ENCODE results near the gene GSTM1.
"Not testable (repeated sequence)": the region's sequence is repeated elsewhere in the genome, so short reads cannot be mapped to it uniquely, and the experiment has no call there.

The GSTM1 gene

GRCh38 chr1:109659145-109659544 lies 28.5 kb upstream of the GSTM1 start:
- no peak for DNase-seq (ENCODE audit: low read depth in 2 of 2)
- no peak overlapping the region for H3K4me3 ChIP-seq (replicated peaks in 1 of 2; ENCODE audit: low read depth in 2 of 2, low read length in 2 of 2)
- no peak for TF ChIP-seq CTCF (IDR thresholded peaks at IDR 0.05; ENCODE audit: low read depth, low read length)

DNA sequence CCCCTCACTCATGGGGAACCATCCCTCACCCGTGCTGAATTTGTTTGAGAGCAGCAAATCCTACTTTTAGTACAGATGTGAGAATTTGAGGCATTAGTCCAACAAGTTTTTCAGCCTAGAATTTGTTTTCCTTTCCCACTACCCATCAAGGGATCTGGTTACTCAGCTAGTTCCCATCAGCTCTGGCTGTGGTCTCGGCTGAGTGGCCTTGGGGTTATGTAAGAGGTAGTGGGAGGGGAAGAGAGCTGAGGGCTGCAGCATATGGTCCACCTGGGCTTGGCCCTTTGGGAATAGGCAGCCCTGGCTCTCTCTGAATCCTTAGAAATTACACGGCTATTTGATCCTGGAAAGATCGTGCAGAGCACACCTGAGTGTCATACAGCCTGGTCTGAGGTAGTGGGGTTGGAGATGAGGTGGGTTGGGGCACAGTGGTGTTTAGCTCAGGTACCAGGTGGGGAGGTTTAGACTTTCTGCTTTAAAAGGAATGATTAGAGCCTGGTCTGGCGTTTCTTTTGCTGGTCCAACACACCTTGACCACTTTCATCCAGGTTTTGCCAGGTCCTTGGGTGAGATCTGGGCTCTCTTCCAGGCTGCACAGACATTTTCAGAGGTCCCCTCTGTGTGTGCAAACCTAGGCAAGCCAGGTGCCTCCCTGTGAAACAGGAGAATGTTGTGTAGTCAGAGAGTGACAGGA lies 27.5 kb upstream of the GSTM1 start:
- no peak for TF ChIP-seq CTCF (IDR thresholded peaks at IDR 0.05; ENCODE audit: low read depth, low read length)
- H3K4me3 ChIP-seq (replicated peaks in 1 of 2; ENCODE audit: low read depth in 2 of 2, low read length in 2 of 2): no peak overlapping the region
- no peak for DNase-seq (ENCODE audit: low read depth in 2 of 2)

- H3K4me3 ChIP-seq (replicated peaks in 1 of 2; ENCODE audit: low read depth in 2 of 2, low read length in 2 of 2); DNase-seq (ENCODE audit: low read depth in 2 of 2): not testable (repeated sequence)
Measured at GRCh38 chr1:109660691-109661026, 27.0 kb upstream of the GSTM1 start.

DNA sequence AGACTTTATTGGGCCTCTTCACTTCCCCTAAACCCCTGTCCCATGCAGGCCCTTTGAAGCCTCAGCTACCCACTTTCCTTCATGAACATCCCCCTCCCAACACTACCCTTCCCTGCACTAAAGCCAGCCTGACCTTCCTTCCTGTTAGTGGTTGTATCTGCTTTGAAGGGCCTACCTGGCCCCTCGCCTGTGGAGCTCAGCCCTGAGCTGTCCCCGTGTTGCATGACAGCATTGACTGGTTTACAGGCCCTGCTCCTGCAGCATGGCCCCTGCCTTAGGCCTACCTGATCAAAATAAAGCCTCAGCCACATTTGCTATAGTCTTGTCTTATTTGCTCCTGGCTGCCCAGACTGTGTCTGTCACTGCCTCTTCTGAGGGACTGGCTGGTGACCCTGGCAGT lies 26.2 kb upstream of the GSTM1 start:
- no peak for TF ChIP-seq CTCF (IDR thresholded peaks at IDR 0.05; ENCODE audit: low read depth, low read length)
- no peak for DNase-seq (ENCODE audit: low read depth in 2 of 2)
- no peak overlapping the region for H3K4me3 ChIP-seq (replicated peaks in 1 of 2; ENCODE audit: low read depth in 2 of 2, low read length in 2 of 2)

DNA sequence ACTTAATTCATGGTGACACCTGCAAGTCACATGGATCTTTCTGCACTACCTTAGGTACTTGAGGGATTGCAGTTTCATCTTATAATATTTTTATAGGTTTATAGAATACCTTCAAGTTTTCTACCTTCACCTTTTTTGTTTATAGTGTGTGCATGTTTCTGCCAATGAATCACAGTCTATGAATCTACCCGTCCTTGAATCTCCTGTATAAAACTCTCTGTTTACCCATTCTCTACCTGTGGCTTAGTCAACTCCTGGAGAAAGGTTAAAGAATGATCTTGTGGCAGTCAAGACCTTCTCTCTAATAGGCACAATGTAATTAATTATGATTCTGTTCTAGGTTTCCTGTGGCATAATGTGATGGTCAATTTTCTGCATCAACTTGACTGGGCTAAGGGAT lies 22.9 kb upstream of the GSTM1 start:
- no peak for DNase-seq (ENCODE audit: low read depth in 2 of 2)
- no peak for TF ChIP-seq CTCF (IDR thresholded peaks at IDR 0.05; ENCODE audit: low read depth, low read length)
- no peak overlapping the region for H3K4me3 ChIP-seq (replicated peaks in 1 of 2; ENCODE audit: low read depth in 2 of 2, low read length in 2 of 2)

DNA sequence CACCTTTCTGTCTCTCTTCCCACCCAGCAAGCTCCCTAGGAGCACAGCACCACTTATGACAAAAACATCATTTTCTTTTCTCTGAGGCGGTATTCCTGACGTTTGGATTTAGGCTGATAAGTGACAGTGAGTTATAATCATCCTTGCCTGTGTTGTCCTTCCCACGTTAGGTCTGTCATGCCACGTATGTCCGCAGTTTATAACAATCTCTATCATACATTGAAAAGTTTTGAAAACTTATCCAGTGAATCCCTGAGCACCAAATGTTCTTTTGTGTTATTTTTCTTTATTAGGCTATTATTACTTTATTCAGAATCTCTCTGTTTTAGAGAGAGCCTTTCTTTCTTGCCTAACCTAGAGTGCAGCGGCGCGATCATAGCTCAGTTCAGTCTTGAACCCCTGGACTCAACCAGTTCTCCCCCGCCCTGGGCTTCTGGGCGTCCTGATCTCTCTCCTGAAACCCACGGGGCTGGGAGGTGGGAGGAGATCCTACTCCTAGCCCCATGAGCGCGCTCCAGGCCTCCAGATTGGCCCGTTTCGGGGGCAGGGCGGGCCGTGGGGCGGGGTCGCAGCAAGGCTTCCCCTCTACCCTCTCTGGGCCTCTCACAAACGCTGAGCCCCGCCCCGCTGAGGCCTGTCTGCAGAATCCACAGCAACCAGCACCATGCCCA lies 20.0 kb upstream of the GSTM1 start, which contains the start of gene GSTM2:
Gene GSTM2 (plus strand): TSS at position 606 of the 671 bp plus-strand sequence. CDS start 59 bp downstream, at position 665.
- H3K4me3 ChIP-seq (replicated peaks in 1 of 2; ENCODE audit: low read depth in 2 of 2, low read length in 2 of 2): peak within 1 kb of the TSS; percentile 56 to 57
- no peak for TF ChIP-seq CTCF (IDR thresholded peaks at IDR 0.05; ENCODE audit: low read depth, low read length)
- DNase-seq (ENCODE audit: low read depth in 2 of 2): peak; percentile 77 to 92

DNA sequence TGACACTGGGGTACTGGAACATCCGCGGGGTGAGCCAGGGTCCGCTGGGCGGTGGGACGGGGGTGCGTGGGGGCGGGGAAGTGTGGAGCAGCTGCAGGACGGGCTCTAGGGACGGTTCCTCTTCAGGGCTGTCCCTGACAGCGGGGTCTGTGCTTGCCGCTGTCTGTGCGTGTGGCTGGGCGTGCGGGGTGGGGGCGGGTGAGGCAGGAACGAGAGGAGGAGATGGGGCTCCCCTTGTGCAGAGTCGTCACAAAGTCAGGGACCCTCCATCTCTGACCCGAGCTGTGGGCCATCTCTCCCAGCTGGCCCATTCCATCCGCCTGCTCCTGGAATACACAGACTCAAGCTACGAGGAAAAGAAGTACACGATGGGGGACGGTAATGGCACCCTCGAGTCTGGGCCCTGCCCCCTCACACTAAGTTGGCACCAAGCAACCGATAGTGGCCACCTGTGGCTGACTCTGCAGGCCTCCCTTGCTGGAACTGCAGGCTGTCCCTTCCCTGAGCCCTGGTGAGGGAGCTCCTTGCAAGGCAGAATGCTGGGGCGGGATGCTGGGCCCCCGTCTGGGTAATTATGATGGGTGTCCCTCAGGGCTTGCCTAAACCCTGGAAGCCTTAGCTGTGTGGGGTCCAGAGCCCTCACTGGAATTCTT lies 19.4 kb upstream of the GSTM1 start:
- no peak for DNase-seq (ENCODE audit: low read depth in 2 of 2)
- TF ChIP-seq CTCF (IDR thresholded peaks at IDR 0.05; ENCODE audit: low read depth, low read length): no peak
- peak overlapping the region; percentile 56 to 57 for H3K4me3 ChIP-seq (replicated peaks in 1 of 2; ENCODE audit: low read depth in 2 of 2, low read length in 2 of 2)

Measured in cardiac fibroblast (primary cell).